ENCODE data around the gene XYLB. TPM values are rescaled to one million over a fixed set of nuclear protein-coding genes. Genes with fewer than 3 reads are reported as not detected.

Gene XYLB
- total and polyA plus RNA-seq, 4 experiments from 2014 or later: 0.22 to 0.61 (median 0.47) TPM

DNA sequence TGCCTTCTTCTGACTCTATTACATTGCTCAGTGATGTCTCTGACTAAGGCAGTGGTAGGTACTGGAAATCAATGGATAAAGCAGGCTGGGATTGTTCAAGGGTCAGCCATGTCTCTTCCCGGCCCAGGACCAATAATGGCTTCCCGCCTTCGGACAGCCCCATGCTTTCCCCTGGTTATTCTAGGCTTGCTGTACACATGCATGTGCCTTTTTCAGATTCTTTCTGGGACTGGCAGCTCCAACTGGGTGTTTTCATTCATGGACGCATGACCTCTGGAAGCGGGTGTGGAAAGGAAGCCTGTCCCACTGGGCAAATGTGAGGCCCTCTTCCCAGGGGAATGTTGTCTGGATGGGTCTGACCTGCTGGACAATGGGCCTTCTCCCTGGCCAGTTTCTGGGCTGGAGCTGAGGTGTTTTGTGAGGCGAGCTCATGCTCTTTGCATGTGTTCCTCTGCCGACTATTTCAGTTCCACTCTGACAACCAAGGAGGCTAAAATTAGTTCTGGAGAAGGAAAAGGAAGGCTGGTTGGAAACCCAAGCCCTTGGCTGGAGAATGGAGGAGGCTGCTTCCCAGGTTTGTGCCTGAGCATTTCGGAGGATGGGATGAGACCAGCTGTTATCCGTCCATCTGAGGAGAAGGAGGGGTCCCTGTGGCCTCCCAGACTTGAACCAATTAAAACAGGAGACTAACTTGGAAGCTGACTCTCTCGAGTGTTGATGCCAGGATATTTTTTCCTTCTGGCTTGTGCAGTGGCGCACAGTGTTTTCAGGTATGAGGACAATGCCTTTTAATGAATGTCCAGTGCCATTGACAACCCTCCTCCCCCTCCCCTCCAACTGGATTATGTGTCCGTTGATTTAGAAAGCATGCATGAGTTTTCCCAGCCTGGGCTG lies 114.0 kb downstream of the XYLB start:
- Mint-ChIP-seq H3K27ac (peak overlapping the region in 1 of 7 donors; percentile 47), H3K36me3 (peaks cover under 1 to 4% of the 10 kb centered on the region in 2 donors), H3K4me1 (peaks cover 13 to 39% (median 17%) of the 10 kb centered on the region in 4 donors), H3K9me3 (no peaks in the 10 kb centered on the region), H3K27me3 (no peaks in the 10 kb centered on the region), H3K4me3 (no peak overlapping the region)
- DNase-seq: no peak
- Histone ChIP-seq H3K36me3 (ENCODE audit: insufficient read depth, low read length) (no peaks in the 10 kb centered on the region), H3K27me3 (ENCODE audit: insufficient read depth, low read length) (no peaks in the 10 kb centered on the region), H3K4me1 (ENCODE audit: insufficient read depth, low read length) (peaks cover 9% of the 10 kb centered on the region), H3K9me3 (ENCODE audit: control insufficient read depth in 1 of 2, low read length in 2 of 2) (no peaks in the 10 kb centered on the region), H3K4me3 (ENCODE audit: low read length in 2 of 2) (no peak overlapping the region), H3K27ac (ENCODE audit: low read depth, low read length) (no peak overlapping the region)
- intact Hi-C loops (cut with micrococcal nuclease): no loop called here
- CTCF ChIA-PET (ENCODE audit: partially characterized antibody): no interaction called here
- POLR2A ChIA-PET (ENCODE audit: partially characterized antibody): no interaction called here

Other genes starting within 250 kb of the XYLB start
- 10 to 100 TPM; 78.7 to 82.8 TPM for gene ACAA1, start 209.7 kb upstream of the XYLB start, total RNA-seq
- gene ACAA1, start 209.7 kb upstream of the XYLB start, polyA plus RNA-seq: 10 to 100 TPM; 52.4 to 76.3 TPM
- gene MYD88, start 208.1 kb upstream of the XYLB start, total RNA-seq: 10 to 100 TPM; 50.5 to 57.4 TPM
- gene MYD88, start 208.1 kb upstream of the XYLB start, polyA plus RNA-seq: 100 to 1,000 TPM; 104 to 129 TPM
- 10 to 100 TPM; 39.6 to 43.9 TPM for gene OXSR1, start 181.2 kb upstream of the XYLB start, total RNA-seq
- 10 to 100 TPM; 13.3 to 18.0 TPM for gene OXSR1, start 181.2 kb upstream of the XYLB start, polyA plus RNA-seq
- under 1 TPM; 0.44 to 0.67 TPM for gene SLC22A13, start 81.0 kb upstream of the XYLB start, total RNA-seq
- under 1 TPM in 1 of 2 donors, not detected in 1; 0.18 TPM for gene SLC22A13, start 81.0 kb upstream of the XYLB start, polyA plus RNA-seq
- not detected for gene SLC22A14, start 64.5 kb upstream of the XYLB start, total RNA-seq
- under 1 TPM in 1 of 2 donors, not detected in 1; 0.10 TPM for gene SLC22A14, start 64.5 kb upstream of the XYLB start, polyA plus RNA-seq
- 10 to 100 TPM; 12.3 to 13.2 TPM for gene ACVR2B, start 107.1 kb downstream of the XYLB start, total RNA-seq
- 1 to 10 TPM in 1 of 2 donors, under 1 TPM in 1; 0.44 to 2.0 TPM for gene ACVR2B, start 107.1 kb downstream of the XYLB start, polyA plus RNA-seq
- gene EXOG, start 149.6 kb downstream of the XYLB start, total RNA-seq: 10 to 100 TPM; 29.3 to 33.3 TPM
- gene EXOG, start 149.6 kb downstream of the XYLB start, polyA plus RNA-seq: 10 to 100 TPM in 1 of 2 donors, 1 to 10 TPM in 1; 2.6 to 13.6 TPM

All from CD4-positive, alpha-beta memory T cell (primary cell).